IMR-90 (cell line): Measurements from ENCODE around the gene SERPINF2. TPM values are rescaled to one million over a fixed set of nuclear protein-coding genes. Genes with fewer than 3 reads are reported as not detected.

Experiments used
- ATAC-seq: fragments of 200-7000 bp; cut with Tn5 transposase; 2 replicates; pipeline ENCODE4 v1.9.1; 2020; ENCODE audit warnings: low read depth, mild to moderate bottlenecking, moderate library complexity
- BruUV-seq: library from RNA; stranded (reverse); fragments of 400-500 nt; replicated peaks from 2 replicates; lab custom pipeline; 2021; lab: Mats Ljungman, UMichigan
- CTCF ChIA-PET: fragments of 300-600 bp; formaldehyde crosslinking; extraction: SDS; loops from one replicate; lab custom pipeline; 2021; ENCODE audit warnings: antibody characterized with exemption; lab: Yijun Ruan, JAX
- POLR2A ChIA-PET: fragments of 300-600 bp; sonication (Branson Sonifier 250); formaldehyde crosslinking; loops from one replicate; lab custom pipeline; 2022; ENCODE audit warnings: antibody characterized with exemption; ENCODE audit not compliant: unreplicated experiment; lab: Charles Lee
- DNase-seq: peaks from one replicate; pipeline ENCODE4 v3.0.0; 2013
- H2AFZ ChIP-seq: replicated peaks from 2 replicates; pipeline ENCODE3; 2013; ENCODE audit warnings: low read length, mild to moderate bottlenecking; ENCODE audit not compliant: poor library complexity
- H2AK5ac ChIP-seq: 2 replicates; pipeline ENCODE4 v1.6.1; 2013; ENCODE audit warnings: low read depth, low read length, inconsistent platforms
- H2AK9ac ChIP-seq: replicated peaks from 2 replicates; pipeline ENCODE3; 2013; ENCODE audit warnings: mild to moderate bottlenecking, low read depth, low read length, moderate library complexity; ENCODE audit not compliant: poor library complexity
- H2BK120ac ChIP-seq: 2 replicates; pipeline ENCODE4 v1.6.1; 2013; ENCODE audit warnings: low read depth, low read length, inconsistent platforms
- H2BK15ac ChIP-seq: 3 replicates; pipeline ENCODE4 v1.6.1; 2013; ENCODE audit warnings: low read depth, low read length, inconsistent platforms
- H2BK20ac ChIP-seq: 2 replicates; pipeline ENCODE4 v1.6.1; 2013; ENCODE audit warnings: low read depth, mild to moderate bottlenecking, inconsistent platforms, low read length, moderate library complexity
- H2BK5ac ChIP-seq: 2 replicates; pipeline ENCODE4 v1.6.1; 2013; ENCODE audit warnings: mild to moderate bottlenecking, low read depth, low read length, inconsistent platforms; ENCODE audit not compliant: poor library complexity, severe bottlenecking
- H3K14ac ChIP-seq: replicated peaks from 2 replicates; pipeline ENCODE4 v1.6.1; 2013; ENCODE audit warnings: low read depth, low read length, inconsistent platforms
- H3K18ac ChIP-seq: 2 replicates; pipeline ENCODE4 v1.6.1; 2013; ENCODE audit warnings: low read depth, low read length, control low read depth
- H3K23ac ChIP-seq: 2 replicates; pipeline ENCODE4 v1.6.1; 2013; ENCODE audit warnings: low read depth, low read length, inconsistent platforms
- H3K27ac ChIP-seq: 2 replicates; pipeline ENCODE4 v1.5.1; 2013; ENCODE audit warnings: mild to moderate bottlenecking, control low read depth, low read length; ENCODE audit not compliant: insufficient read depth
- H3K27me3 ChIP-seq: 2 replicates; pipeline ENCODE4 v1.6.1; 2013; ENCODE audit warnings: low read length; ENCODE audit not compliant: control insufficient read depth, insufficient read depth
- H3K36me3 ChIP-seq: 2 replicates; pipeline ENCODE4 v1.6.1; 2013; ENCODE audit warnings: low read length, mixed read lengths; ENCODE audit not compliant: control insufficient read depth, insufficient read depth
- H3K4ac ChIP-seq: 2 replicates; pipeline ENCODE4 v1.6.1; 2013; ENCODE audit warnings: low read depth, low read length, inconsistent platforms
- H3K4me1 ChIP-seq: 2 replicates; pipeline ENCODE4 v1.6.1; 2013; ENCODE audit warnings: low read length, mixed read lengths; ENCODE audit not compliant: control insufficient read depth, insufficient read depth
- H3K4me2 ChIP-seq: 2 replicates; pipeline ENCODE4 v1.6.1; 2013; ENCODE audit warnings: low read depth, mild to moderate bottlenecking, control low read depth, low read length, moderate library complexity
- H3K4me3 ChIP-seq: 2 replicates; pipeline ENCODE4 v1.5.1; 2013; ENCODE audit warnings: low read depth, mild to moderate bottlenecking, control low read depth, low read length, moderate library complexity; ENCODE audit not compliant: insufficient read depth
- H3K56ac ChIP-seq: 2 replicates; pipeline ENCODE4 v1.6.1; 2013; ENCODE audit warnings: low read length, inconsistent platforms; ENCODE audit not compliant: insufficient read depth; ENCODE audit errors: extremely low read depth
- H3K79me1 ChIP-seq, 2 experiments: 2 replicates each; pipeline ENCODE4 v1.6.1; 2013; ENCODE audit warnings: low read length in 2 of 2, inconsistent platforms in 1 of 2, low read depth in 1 of 2
- H3K9ac ChIP-seq: 2 replicates; pipeline ENCODE4 v1.6.1; 2013; ENCODE audit warnings: low read depth, low read length, control low read depth
- H3K9me1 ChIP-seq: 2 replicates; pipeline ENCODE4 v1.6.1; 2013; ENCODE audit warnings: low read length, inconsistent platforms; ENCODE audit not compliant: insufficient read depth
- H3K9me3 ChIP-seq: 2 replicates; pipeline ENCODE4 v1.6.1; 2013; ENCODE audit warnings: low read length; ENCODE audit not compliant: control insufficient read depth, insufficient read depth
- H4K20me1 ChIP-seq: 2 replicates; pipeline ENCODE4 v1.6.1; 2013; ENCODE audit warnings: low read length, inconsistent platforms; ENCODE audit not compliant: insufficient read depth
- H4K5ac ChIP-seq: 2 replicates; pipeline ENCODE4 v1.6.1; 2013; ENCODE audit warnings: mild to moderate bottlenecking, low read depth, low read length, control low read depth
- H4K8ac ChIP-seq, 2 experiments: 2 replicates each; pipeline ENCODE4 v1.6.1; 2013; ENCODE audit warnings: low read depth in 2 of 2, low read length in 2 of 2, control low read depth in 1 of 2, inconsistent platforms in 1 of 2
- H4K91ac ChIP-seq: 2 replicates; pipeline ENCODE4 v1.6.1; 2013; ENCODE audit warnings: low read depth, low read length, inconsistent platforms; ENCODE audit not compliant: insufficient read depth
- CEBPB ChIP-seq: IDR thresholded peaks from 2 replicates; pipeline ENCODE4 v1.6.1; 2012; ENCODE audit warnings: low read depth, low read length, improper control_type of control experiment
- CHD1 ChIP-seq: IDR thresholded peaks from 2 replicates; pipeline ENCODE4 v1.6.1; 2012; ENCODE audit warnings: low read depth, low read length, improper control_type of control experiment
- NFE2L2 ChIP-seq: fragments of 150-350 bp; IDR thresholded peaks from 2 replicates; pipeline ENCODE4 v1.6.1; 2016; ENCODE audit warnings: low read depth, mild to moderate bottlenecking, low read length
- RAD21 ChIP-seq: IDR thresholded peaks from 2 replicates; pipeline ENCODE4 v1.6.1; 2012; ENCODE audit warnings: low read length, improper control_type of control experiment
- SMC3 ChIP-seq: fragments of 150-350 bp; IDR thresholded peaks from 2 replicates; pipeline ENCODE4 v1.6.1; 2016; ENCODE audit warnings: low read depth, mild to moderate bottlenecking, antibody characterized with exemption, low read length, moderate library complexity
- WGBS, 2 experiments: methylation state at CpG; one replicate each; pipeline versions ENCODE4 v1.1.5 to v1.1.7; 2013; ENCODE audit warnings: missing lambda C conversion rate in 2 of 2; ENCODE audit not compliant: insufficient read length in 1 of 2; ENCODE audit errors: extremely low coverage in 2 of 2; 5-methylcytosine and 5-hydroxymethylcytosine counted together
- dilution Hi-C: fragments of 300-500 bp; cut with HindIII; formaldehyde crosslinking; loops from one replicate; pipeline ENCODE4 v1.14.3; 2018; ENCODE audit warnings: low sequenced_read_pairs; ENCODE audit not compliant: unreplicated experiment
- in situ Hi-C: fragments of 300-500 bp; cut with MboI; formaldehyde crosslinking; loops from 3 replicates; pipeline ENCODE4 v1.14.3; 2019; ENCODE audit warnings: low sequenced_read_pairs, inconsistent platforms, mixed read lengths
- intact Hi-C: fragments of 100-400 bp; cut with micrococcal nuclease; formaldehyde crosslinking; loops from 2 replicates; pipeline ENCODE4 v1.10.0; 2022
- polyA plus RNA-seq, 3 experiments: library from polyadenylated mRNA; depleted of rRNA; stranded (reverse); fragments of >200 nt; gene quantifications; 2 replicates each; pipeline ENCODE4 v1.2.3, GENCODE V29; 2012; ENCODE audit warnings: low replicate concordance in 1 of 3
- total RNA-seq: library from RNA; depleted of rRNA; stranded (reverse); fragments of >200 nt; gene quantifications from 2 replicates; pipeline ENCODE4 v1.2.3, GENCODE V29; 2012
- TF ChIP-seq, protein P1 (sequence below): conservative IDR thresholded peaks from 2 replicates; pipeline ENCODE4 v1.5.1; 2012; ENCODE audit warnings: mild to moderate bottlenecking, low read depth, low read length, improper control_type of control experiment

SERPINF2 gene
- total and polyA plus RNA-seq, 2 of the 4 experiments (the other 2 are of a cell fraction), result not detected

DNA sequence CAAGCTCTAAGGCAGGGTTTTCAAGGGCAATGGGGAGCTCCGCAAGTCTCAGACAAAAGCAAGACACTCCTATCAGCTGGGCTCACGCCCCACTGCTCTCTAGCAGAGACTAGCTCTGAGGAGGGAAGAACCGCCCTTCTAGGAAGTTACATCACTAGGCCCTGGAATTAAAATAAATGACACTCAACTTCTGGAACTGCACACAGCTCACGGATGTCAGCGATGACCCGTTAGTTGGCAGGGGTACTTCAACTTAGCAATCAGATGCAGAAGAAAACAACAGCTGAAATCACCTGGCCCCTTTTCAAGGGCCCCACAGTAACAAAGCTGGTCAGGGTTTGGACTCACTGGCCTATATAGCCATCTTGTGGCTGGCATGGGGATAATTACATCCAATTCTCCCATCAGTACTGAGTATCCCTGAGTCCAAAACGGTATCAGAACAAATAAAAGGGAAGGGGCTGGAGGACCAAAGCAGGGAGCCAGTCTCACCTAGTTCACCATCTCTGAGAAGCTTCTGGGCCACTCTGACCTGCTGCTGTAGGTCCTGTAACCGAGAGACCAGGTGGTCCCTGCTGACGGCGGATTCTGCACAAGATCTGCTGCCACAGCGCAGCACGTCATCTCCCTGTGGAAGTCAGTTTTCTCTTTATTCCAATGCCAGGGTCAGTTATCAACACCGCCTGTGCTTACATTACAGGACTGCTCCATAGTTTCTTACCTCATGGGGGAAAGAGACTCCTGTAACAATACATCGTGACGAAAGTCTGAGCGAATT, 41.4 kb downstream of the SERPINF2 start:
- Histone ChIP-seq H3K27ac (peak overlapping the region; percentile 11; the same call in 1 of the 2 replicates), H2AFZ (peak overlapping the region; percentile 83), H3K4me2 (no peak overlapping the region), H3K4me1 (peaks cover 28% of the 10 kb centered on the region), H2BK15ac (peak overlapping the region; percentile 80; the same call in 1 of the 3 replicates), H2AK9ac (peak overlapping the region; percentile 84), H4K5ac (peak overlapping the region; percentile 11; the same call in 1 of the 2 replicates), H4K91ac (peak overlapping the region; percentile 59), H3K36me3 (peaks cover 9% of the 10 kb centered on the region), H3K14ac (peak overlapping the region; percentile 78), H3K9me3 (no peaks in the 10 kb centered on the region), H3K4me3 (no peak overlapping the region), H3K18ac (peak overlapping the region; percentile 8), H3K23ac (0 out of 2 replicates have a peak overlapping the region, but pooled peaks have one; percentile 55), H3K79me1 (peaks cover 2 to 32% of the 10 kb centered on the region in 2 experiments; a peak in 2 of 4 replicates), H3K4ac (peak overlapping the region; percentile 75), H3K9ac (peak overlapping the region; percentile 8; the same call in 1 of the 2 replicates), H4K20me1 (peaks cover 8% of the 10 kb centered on the region), H3K56ac (no peak overlapping the region), H2AK5ac (peak overlapping the region; percentile 85; the same call in 1 of the 2 replicates), H2BK20ac (peak overlapping the region; percentile 72; the same call in 1 of the 2 replicates), H4K8ac (peak overlapping the region; percentile 18 to 75; a peak in 3 of 4 replicates), H3K9me1 (peaks cover 8% of the 10 kb centered on the region), H2BK120ac (peak overlapping the region; percentile 68), H2BK5ac (peak overlapping the region; percentile 38), H3K27me3 (no peaks in the 10 kb centered on the region)
- peak; percentile 83 for TF ChIP-seq SMC3
- TF ChIP-seq, protein P1, sequence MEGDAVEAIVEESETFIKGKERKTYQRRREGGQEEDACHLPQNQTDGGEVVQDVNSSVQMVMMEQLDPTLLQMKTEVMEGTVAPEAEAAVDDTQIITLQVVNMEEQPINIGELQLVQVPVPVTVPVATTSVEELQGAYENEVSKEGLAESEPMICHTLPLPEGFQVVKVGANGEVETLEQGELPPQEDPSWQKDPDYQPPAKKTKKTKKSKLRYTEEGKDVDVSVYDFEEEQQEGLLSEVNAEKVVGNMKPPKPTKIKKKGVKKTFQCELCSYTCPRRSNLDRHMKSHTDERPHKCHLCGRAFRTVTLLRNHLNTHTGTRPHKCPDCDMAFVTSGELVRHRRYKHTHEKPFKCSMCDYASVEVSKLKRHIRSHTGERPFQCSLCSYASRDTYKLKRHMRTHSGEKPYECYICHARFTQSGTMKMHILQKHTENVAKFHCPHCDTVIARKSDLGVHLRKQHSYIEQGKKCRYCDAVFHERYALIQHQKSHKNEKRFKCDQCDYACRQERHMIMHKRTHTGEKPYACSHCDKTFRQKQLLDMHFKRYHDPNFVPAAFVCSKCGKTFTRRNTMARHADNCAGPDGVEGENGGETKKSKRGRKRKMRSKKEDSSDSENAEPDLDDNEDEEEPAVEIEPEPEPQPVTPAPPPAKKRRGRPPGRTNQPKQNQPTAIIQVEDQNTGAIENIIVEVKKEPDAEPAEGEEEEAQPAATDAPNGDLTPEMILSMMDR, result peak; percentile 80
- no peak for TF ChIP-seq CHD1
- 0 out of 2 replicates have a peak, but pooled peaks have one; percentile 21 for TF ChIP-seq CEBPB
- peak; percentile 82 for TF ChIP-seq RAD21
- TF ChIP-seq NFE2L2, result no peak
- ATAC-seq, result peak; percentile 63
- WGBS, 2 experiments, result 60% methylated on average over 1 of the region's 16 CpGs; no CpG with 5 or more reads in 1 of the 2 experiments
- BruUV-seq, result no TSS peak
- ChIA-PET POLR2A (interaction anchor here (1.0 to 1.1 kb wide), 2 partner anchors 68 to 69 kb away, joined by 4 to 11 read pairs; no protein-coding TSS in a partner anchor), CTCF (interaction anchor here (1.1 to 5.5 kb wide), 8 partner anchors 10 to 134 kb away, joined by 3 to 31 read pairs (median 5); partner anchors contain the start of genes RILP and SERPINF1)
- dilution Hi-C loops (no loop called here), in situ Hi-C loops (loop anchor here (10.0 kb wide), 1 partner anchor 129 kb away; no protein-coding TSS in a partner anchor), intact Hi-C loops (loop anchor here (1.0 to 10.0 kb wide), 2 partner anchors 63 to 209 kb away; no protein-coding TSS in a partner anchor)
- DNase-seq, result peak; percentile 86
